Ovary (tissue), 9 donors: ENCODE data around the gene PCNX1. TPM values are rescaled to one million over a fixed set of nuclear protein-coding genes. Genes with fewer than 3 reads are reported as not detected.

ENCODE experiments used
- DNase-seq, 5 donors: peaks; one replicate each; pipeline ENCODE4 v3.0.0-alpha.2; 2019 to 2020
- H3K27ac ChIP-seq, 2 donors: fragments of 200-600 bp; one replicate each; pipeline versions ENCODE4 v1.5.1 to v1.8.0; 2019 to 2022
- H3K27me3 ChIP-seq: fragments of 200-600 bp; one replicate; pipeline ENCODE4 v1.8.0; 2022
- H3K36me3 ChIP-seq: fragments of 200-600 bp; sonication (generic); one replicate; pipeline ENCODE4 v1.5.1; 2019
- H3K4me1 ChIP-seq: one replicate; pipeline ENCODE4 v1.8.1; 2013; ENCODE audit warnings: mild to moderate bottlenecking, moderate library complexity; ENCODE audit not compliant: insufficient read depth
- H3K4me3 ChIP-seq: fragments of 200-600 bp; sonication (generic); one replicate; pipeline ENCODE4 v1.5.1; 2017
- H3K9me3 ChIP-seq, 2 donors: fragments of 200-600 bp in 1 of 2; sonication (generic) in 1 of 2; one replicate each; pipeline versions ENCODE4 v1.5.1 to v1.8.1; 2013 to 2019; ENCODE audit warnings: mild to moderate bottlenecking in 1 of 2, moderate library complexity in 1 of 2
- CTCF ChIP-seq, 3 donors: fragments of 450-650 bp in 2 of 3; fragments of 200-600 bp in 1 of 3; IDR thresholded peaks; one replicate each; pipeline versions ENCODE4 v1.5.1 to v1.8.0; 2016 to 2022; ENCODE audit warnings: antibody characterized with exemption in 3 of 3, mild to moderate bottlenecking in 1 of 3
- EP300 ChIP-seq: sonication (generic); formaldehyde crosslinking; IDR thresholded peaks from one replicate; pipeline ENCODE4 v1.6.1; 2017; ENCODE audit warnings: antibody characterized with exemption
- POLR2A ChIP-seq: fragments of 450-650 bp; IDR thresholded peaks from one replicate; pipeline ENCODE4 v1.6.1; 2017; ENCODE audit warnings: antibody characterized with exemption, mild to moderate bottlenecking, moderate library complexity
- WGBS, 3 donors: extraction: QIAGEN DNeasy Blood & Tissue Kit in 1 of 3; methylation state at CpG; one replicate each; pipeline versions ENCODE4 v1.1.5 to v1.1.7; 2013 to 2017; 5-methylcytosine and 5-hydroxymethylcytosine counted together
- intact Hi-C, 4 donors: fragments of 100-400 bp; cut with DNase I; formaldehyde crosslinking; loops; one replicate each; pipeline versions ENCODE4 v1.11.0 to v1.15.1; 2022 to 2023
- polyA plus RNA-seq, 2 donors: library from polyadenylated mRNA; stranded (reverse); fragments of 200-250 nt in 1 of 2; fragments of 350-450 nt in 1 of 2; fragmentation: Illumina TruSeq in 1 of 2; extraction: RNeasy Lipid Tissue Mini Kit (QIAGEN cat#74804) in 1 of 2; gene quantifications; one replicate each; pipeline ENCODE4 v1.2.3, GENCODE V29; 2013 to 2014
- total RNA-seq, 7 donors: library from RNA; depleted of rRNA in 2 of 7; stranded (reverse); fragments of >200 nt in 2 of 7; fragmentation: NEBNext Ultra II Directional in 3 of 7; extraction: Animal tissue kit (Norgen Biotek cat#: 25700) in 3 of 7; gene quantifications; one replicate each; pipeline versions ENCODE4 v1.1.0 to v1.2.4, GENCODE V29; 2016 to 2023
- donor health status: DM: no; HTN: no; CAD: no; lungs with moderate emphysema.
- donor health status: DM: no; HTN: no; CAD: no.
- donor health status: Bipolar disorder and iron deficiency.
- donor health status: DM: yes; HTN: yes; CAD: no.
- donor health status: DM: no; HTN: no; CAD: no.
- donor health status: DM: yes; HTN: yes; CAD: no.

The PCNX1 gene
- total and polyA plus RNA-seq, 9 donors, result 13.3 to 101 (median 69.5) TPM

DNA sequence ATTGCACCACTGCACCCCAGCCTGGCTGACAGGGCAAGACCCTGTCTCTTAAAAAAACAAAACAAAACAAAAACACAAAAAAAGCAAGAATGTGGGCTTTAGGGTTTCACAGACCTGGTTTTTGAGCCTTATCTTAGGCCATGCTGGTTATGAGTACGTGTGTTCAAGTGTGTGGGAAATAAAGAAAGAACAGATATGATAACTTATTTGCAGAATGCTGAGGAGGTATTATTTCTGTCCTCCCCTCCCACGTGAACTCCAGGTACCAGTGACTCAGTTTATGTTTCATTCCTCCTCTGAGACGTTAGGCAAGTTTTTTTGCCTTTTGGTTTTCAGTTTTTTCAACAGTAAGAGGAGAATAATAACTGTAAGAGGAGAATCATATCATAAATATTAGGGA, 49.3 kb downstream of the PCNX1 start:
- no peak for DNase-seq
- H3K27me3 ChIP-seq, result no peaks in the 10 kb centered on the region
- WGBS, 3 donors, result 66 to 70% (median 68%) methylated on average over 3 of the region's 3 CpGs
- no peaks in the 10 kb centered on the region for H3K4me1 ChIP-seq
- no peaks in the 10 kb centered on the region for H3K36me3 ChIP-seq
- no peak overlapping the region for H3K27ac ChIP-seq
- H3K4me3 ChIP-seq, result no peak overlapping the region
- TF ChIP-seq EP300, result no peak
- TF ChIP-seq CTCF (IDR thresholded peaks at IDR 0.05), result no peak
- no peak for TF ChIP-seq POLR2A
- H3K9me3 ChIP-seq, result no peaks in the 10 kb centered on the region
- intact Hi-C loops, result no loop called here

DNA sequence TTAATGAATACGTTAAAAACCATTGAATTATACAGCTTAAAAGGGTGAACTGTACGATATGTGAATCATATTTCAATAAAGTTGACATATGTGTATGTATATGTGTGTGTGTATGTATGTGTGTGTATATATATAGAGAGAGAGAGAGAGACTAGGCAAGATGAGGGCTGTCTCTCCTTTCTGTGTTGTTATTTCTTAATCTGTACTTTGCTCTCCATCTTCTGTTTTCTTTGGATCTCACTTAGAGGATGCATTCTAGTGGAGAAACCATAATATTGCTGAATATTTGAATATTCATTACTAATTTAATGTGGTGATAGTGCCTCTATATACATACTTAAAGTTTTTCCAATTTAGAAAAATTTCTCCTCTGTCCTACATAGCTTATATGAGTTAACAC, 50.5 kb downstream of the PCNX1 start:
- Histone ChIP-seq H3K4me1 (no peaks in the 10 kb centered on the region), H3K4me3 (no peak overlapping the region), H3K27me3 (no peaks in the 10 kb centered on the region), H3K9me3 (no peaks in the 10 kb centered on the region), H3K36me3 (no peaks in the 10 kb centered on the region), H3K27ac (no peak overlapping the region)
- no peak for DNase-seq
- 92 to 97% (median 96%) methylated on average over 2 of the region's 2 CpGs for WGBS, 3 donors
- TF ChIP-seq CTCF (IDR thresholded peaks at IDR 0.05), result no peak
- no peak for TF ChIP-seq EP300
- TF ChIP-seq POLR2A, result no peak
- intact Hi-C loops, result no loop called here

DNA sequence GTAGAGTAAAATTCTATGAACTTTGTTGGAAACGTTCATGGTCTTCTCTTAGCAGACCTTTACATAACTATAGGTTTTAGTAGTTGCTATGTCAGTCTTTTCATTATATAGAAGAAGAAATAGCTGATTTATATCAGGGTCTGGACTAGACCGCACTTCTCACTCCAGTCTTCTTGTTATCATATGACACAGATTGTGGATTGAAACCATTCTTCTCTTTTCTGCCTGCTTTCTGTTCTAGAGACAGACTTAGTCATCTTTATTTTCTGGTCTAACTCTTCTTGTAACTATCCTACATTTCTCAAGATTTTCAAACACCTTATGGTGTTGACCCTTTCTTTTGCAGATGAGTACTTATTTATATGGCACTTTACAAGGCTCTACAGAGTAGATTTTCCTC, 55.7 kb downstream of the PCNX1 start:
- Histone ChIP-seq H3K27me3 (no peaks in the 10 kb centered on the region), H3K4me3 (no peak overlapping the region), H3K36me3 (no peaks in the 10 kb centered on the region), H3K4me1 (peaks cover 1% of the 10 kb centered on the region), H3K27ac (no peak overlapping the region), H3K9me3 (no peaks in the 10 kb centered on the region)
- intact Hi-C loops, result no loop called here
- no peak for TF ChIP-seq POLR2A
- TF ChIP-seq CTCF (IDR thresholded peaks at IDR 0.05), result no peak
- TF ChIP-seq EP300, result no peak
- 79 to 83% (median 81%) methylated on average over 2 of the region's 2 CpGs for WGBS, 3 donors
- DNase-seq, result no peak

DNA sequence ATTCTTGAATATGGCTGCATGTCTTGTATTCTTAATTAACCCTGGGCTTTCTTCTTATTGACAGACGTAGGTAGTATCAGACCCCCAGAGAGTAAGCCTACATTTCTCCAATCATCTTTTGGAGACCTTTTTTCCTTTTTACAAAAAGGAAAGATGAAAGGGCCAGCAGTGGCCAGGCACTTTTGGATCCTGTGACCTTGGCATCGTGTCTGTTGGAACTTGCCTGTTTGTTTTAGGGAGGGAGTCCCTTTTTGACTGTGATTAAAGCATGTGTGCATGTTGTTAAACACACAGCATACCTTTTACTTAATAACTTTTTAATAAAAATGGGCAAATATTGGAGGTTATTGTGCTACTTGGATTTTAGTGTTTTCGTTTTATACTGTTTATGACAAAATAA, 57.2 kb downstream of the PCNX1 start:
- DNase-seq, result no peak
- Histone ChIP-seq H3K4me3 (no peak overlapping the region), H3K9me3 (no peaks in the 10 kb centered on the region), H3K4me1 (peaks cover 1% of the 10 kb centered on the region), H3K27ac (no peak overlapping the region), H3K36me3 (no peaks in the 10 kb centered on the region), H3K27me3 (no peaks in the 10 kb centered on the region)
- TF ChIP-seq EP300 (no peak), CTCF (IDR thresholded peaks at IDR 0.05) (no peak), POLR2A (no peak)
- intact Hi-C loops, result no loop called here
- 64 to 67% (median 65%) methylated on average over 3 of the region's 3 CpGs for WGBS, 3 donors

GRCh38 chr14:70971560-70971959, 64.3 kb downstream of the PCNX1 start:
- DNase-seq, result no peak
- Histone ChIP-seq H3K4me1 (no peaks in the 10 kb centered on the region), H3K4me3 (no peak overlapping the region), H3K27ac (no peak overlapping the region), H3K9me3 (no peaks in the 10 kb centered on the region), H3K27me3 (no peaks in the 10 kb centered on the region), H3K36me3 (no peaks in the 10 kb centered on the region)
- intact Hi-C loops, result loop anchor here (5.0 to 10.0 kb wide), 5 partner anchors 64 to 157 kb away; partner anchors contain the start of gene PCNX1 (in 3 of the 4)
- TF ChIP-seq EP300 (no peak), CTCF (IDR thresholded peaks at IDR 0.05) (no peak), POLR2A (no peak)
- 55 to 58% (median 58%) methylated on average over 2 of the region's 2 CpGs for WGBS, 3 donors
